SK-N-SH (cell line): Measurements from ENCODE around the gene TBCEL.

Experiments used
- CHD2 ChIP-seq: fragments of 150-350 bp; IDR thresholded peaks from 2 replicates; pipeline ENCODE4 v1.6.1; 2018; ENCODE audit warnings: low read length; ENCODE audit not compliant: partially characterized antibody
- POLR2AphosphoS5 ChIP-seq: IDR thresholded peaks from 2 replicates; pipeline ENCODE4 v1.6.1; 2012; ENCODE audit warnings: low read depth, low read length

DNA sequence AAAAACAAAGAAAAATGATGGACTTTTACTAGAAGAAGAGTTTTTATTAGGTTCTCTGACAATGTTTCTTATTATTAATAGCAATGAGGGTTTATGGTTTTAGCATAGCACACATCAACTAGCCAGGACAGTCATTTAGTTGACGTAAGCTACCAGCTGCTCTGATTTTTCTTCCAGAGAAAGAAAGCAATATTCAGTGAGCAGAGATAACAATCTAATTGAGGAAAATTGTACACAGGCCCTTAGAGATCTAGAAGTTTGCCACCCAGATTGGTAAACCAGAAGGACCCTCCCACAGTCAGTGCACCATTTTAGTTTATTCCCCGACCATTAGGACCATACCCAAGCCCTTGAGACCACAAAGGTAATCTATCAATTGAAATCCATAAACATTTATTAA, 28.7 kb upstream of the TBCEL start:
- no peak for TF ChIP-seq CHD2
- no peak for TF ChIP-seq POLR2AphosphoS5
